Astrocyte (in vitro differentiated cells and primary cell): Measurements from ENCODE around the gene CDK3. TPM values are rescaled to one million over a fixed set of nuclear protein-coding genes. Genes with fewer than 3 reads are reported as not detected.

ENCODE experiments used
- DNase-seq: peaks from one replicate; pipeline ENCODE4 v3.0.0-alpha.2; 2010; ENCODE audit warnings: low read depth
- FAIRE-seq: peaks from 2 replicates; lab custom pipeline; 2011; peaks lifted over from hg19 to GRCh38; lab: Jason Lieb, UNC
- H2AFZ ChIP-seq: 2 replicates; pipeline ENCODE4 v1.6.0; 2012; ENCODE audit warnings: low read depth, low read length, inconsistent platforms
- H3K27ac ChIP-seq: 2 replicates; pipeline ENCODE4 v1.5.1; 2011; ENCODE audit warnings: low read depth, low read length, inconsistent platforms
- H3K27me3 ChIP-seq: 2 replicates; pipeline ENCODE4 v1.6.0; 2011; ENCODE audit warnings: low read length, inconsistent platforms; ENCODE audit not compliant: insufficient read depth
- H3K36me3 ChIP-seq: 2 replicates; pipeline ENCODE4 v1.5.1; 2011; ENCODE audit warnings: low read length, inconsistent platforms; ENCODE audit not compliant: insufficient read depth
- H3K4me1 ChIP-seq: 2 replicates; pipeline ENCODE4 v1.5.1; 2011; ENCODE audit warnings: low read length, inconsistent platforms; ENCODE audit not compliant: insufficient read depth
- H3K4me2 ChIP-seq: 2 replicates; pipeline ENCODE4 v1.6.0; 2012; ENCODE audit warnings: low read length, inconsistent platforms
- H3K4me3 ChIP-seq: 2 replicates; pipeline ENCODE4 v1.5.1; 2011; ENCODE audit warnings: low read depth, mild to moderate bottlenecking, low read length, inconsistent platforms; ENCODE audit not compliant: insufficient read depth
- H3K79me2 ChIP-seq: 2 replicates; pipeline ENCODE4 v1.6.0; 2012; ENCODE audit warnings: mild to moderate bottlenecking, low read length, inconsistent platforms; ENCODE audit not compliant: insufficient read depth
- H3K9ac ChIP-seq: 2 replicates; pipeline ENCODE4 v1.6.0; 2012; ENCODE audit warnings: mild to moderate bottlenecking, low read length, inconsistent platforms
- H3K9me3 ChIP-seq: 2 replicates; pipeline ENCODE4 v1.5.1; 2012; ENCODE audit warnings: low read depth, mild to moderate bottlenecking, low read length, inconsistent platforms; ENCODE audit not compliant: insufficient read depth
- H4K20me1 ChIP-seq: 2 replicates; pipeline ENCODE4 v1.6.0; 2012; ENCODE audit warnings: low read length, inconsistent platforms; ENCODE audit not compliant: insufficient read depth
- H3K27ac Mint-ChIP-seq: one replicate; pipeline ENCODE4 v1.8.0; 2021; ENCODE audit warnings: mild to moderate bottlenecking, mixed read lengths; ENCODE audit not compliant: unreplicated experiment
- H3K27me3 Mint-ChIP-seq: one replicate; pipeline ENCODE4 v1.8.0; 2021; ENCODE audit warnings: low read depth, mixed read lengths; ENCODE audit not compliant: unreplicated experiment
- H3K36me3 Mint-ChIP-seq: one replicate; pipeline ENCODE4 v1.8.0; 2021; ENCODE audit warnings: low read depth, mixed read lengths; ENCODE audit not compliant: unreplicated experiment
- H3K4me1 Mint-ChIP-seq: one replicate; pipeline ENCODE4 v1.8.0; 2021; ENCODE audit warnings: low read depth, mixed read lengths; ENCODE audit not compliant: unreplicated experiment
- H3K4me3 Mint-ChIP-seq: one replicate; pipeline ENCODE4 v1.8.0; 2021; ENCODE audit warnings: mild to moderate bottlenecking, moderate library complexity, mixed read lengths; ENCODE audit not compliant: unreplicated experiment
- H3K9me3 Mint-ChIP-seq: one replicate; pipeline ENCODE4 v1.8.0; 2021; ENCODE audit warnings: mild to moderate bottlenecking, mixed read lengths; ENCODE audit not compliant: unreplicated experiment
- CTCF ChIP-seq: IDR thresholded peaks from 2 replicates; pipeline ENCODE4 v1.5.1; 2011; ENCODE audit warnings: low read depth, mild to moderate bottlenecking, inconsistent platforms, low read length, moderate library complexity; ENCODE audit not compliant: insufficient read depth
- EZH2 ChIP-seq: IDR thresholded peaks from 2 replicates; pipeline ENCODE4 v1.6.1; 2012; ENCODE audit warnings: mild to moderate bottlenecking, low read length, inconsistent platforms; ENCODE audit not compliant: insufficient read depth
- total RNA-seq: library from RNA; stranded (reverse); gene quantifications from 2 replicates; pipeline ENCODE4 v1.2.1, GENCODE V29; 2021

CDK3 gene
- total RNA-seq, 1 donor from 2014 or later, result 5.0 TPM

- Histone ChIP-seq H3K4me1 (no peaks in the 10 kb centered on the region), H3K9me3 (no peaks in the 10 kb centered on the region), H3K27ac (no peak overlapping the region), H3K9ac (no peak overlapping the region), H3K4me2 (no peak overlapping the region), H3K4me3 (no peak overlapping the region), H2AFZ (no peak overlapping the region), H4K20me1 (no peaks in the 10 kb centered on the region), H3K27me3 (no peaks in the 10 kb centered on the region), H3K79me2 (no peaks in the 10 kb centered on the region), H3K36me3 (no peaks in the 10 kb centered on the region)
- Mint-ChIP-seq H3K27me3 (peaks cover 23% of the 10 kb centered on the region), H3K36me3 (no peaks in the 10 kb centered on the region), H3K9me3 (no peaks in the 10 kb centered on the region), H3K27ac (peak overlapping the region; percentile 73), H3K4me3 (no peak overlapping the region), H3K4me1 (no peaks in the 10 kb centered on the region)
- no peak for TF ChIP-seq EZH2
- DNase-seq, result no peak
- FAIRE-seq, result no peak
Observed at GRCh38 chr17:76022973-76023899, 22.6 kb downstream of the CDK3 start.

- no peaks in the 10 kb centered on the region for H3K27me3 ChIP-seq
- Mint-ChIP-seq H3K27ac (no peak overlapping the region), H3K4me3 (no peak overlapping the region), H3K4me1 (no peaks in the 10 kb centered on the region), H3K9me3 (no peaks in the 10 kb centered on the region), H3K36me3 (no peaks in the 10 kb centered on the region), H3K27me3 (peaks cover 23% of the 10 kb centered on the region)
- no peaks in the 10 kb centered on the region for H3K4me1 ChIP-seq
- H3K36me3 ChIP-seq, result no peaks in the 10 kb centered on the region
- H3K27ac ChIP-seq, result no peak overlapping the region
- FAIRE-seq, result no peak
- H3K4me2 ChIP-seq, result no peak overlapping the region
- H2AFZ ChIP-seq, result no peak overlapping the region
- TF ChIP-seq EZH2 (no peak), CTCF (no peak)
- H3K9ac ChIP-seq, result no peak overlapping the region
- no peak for DNase-seq
- no peak overlapping the region for H3K4me3 ChIP-seq
- no peaks in the 10 kb centered on the region for H3K9me3 ChIP-seq
- no peaks in the 10 kb centered on the region for H4K20me1 ChIP-seq
- H3K79me2 ChIP-seq, result no peaks in the 10 kb centered on the region
Observed at GRCh38 chr17:76023900-76024237, 23.2 kb downstream of the CDK3 start.

GRCh38 chr17:76024353-76024752, 23.7 kb downstream of the CDK3 start:
- Histone ChIP-seq H3K4me3 (no peak overlapping the region), H3K9ac (no peak overlapping the region), H3K36me3 (no peaks in the 10 kb centered on the region), H3K27ac (no peak overlapping the region), H3K27me3 (no peaks in the 10 kb centered on the region), H4K20me1 (no peaks in the 10 kb centered on the region), H3K79me2 (no peaks in the 10 kb centered on the region), H3K4me1 (peaks cover 2% of the 10 kb centered on the region), H3K4me2 (no peak overlapping the region), H2AFZ (no peak overlapping the region), H3K9me3 (no peaks in the 10 kb centered on the region)
- H3K9me3 Mint-ChIP-seq, result no peaks in the 10 kb centered on the region
- H3K27me3 Mint-ChIP-seq, result peaks cover 23% of the 10 kb centered on the region
- FAIRE-seq, result no peak
- no peak overlapping the region for H3K27ac Mint-ChIP-seq
- DNase-seq, result no peak
- H3K4me1 Mint-ChIP-seq, result no peaks in the 10 kb centered on the region
- H3K4me3 Mint-ChIP-seq, result no peak overlapping the region
- no peak for TF ChIP-seq CTCF
- no peak for TF ChIP-seq EZH2
- H3K36me3 Mint-ChIP-seq, result no peaks in the 10 kb centered on the region
